Gastrocnemius medialis (tissue), 4 donors: Measurements from ENCODE around the gene R3HDM2.

Source experiments
- POLR2A ChIP-seq, 2 donors: fragments of 450-650 bp; IDR thresholded peaks; one replicate each; pipeline ENCODE4 v1.6.1; 2017; ENCODE audit warnings: antibody characterized with exemption in 2 of 2, mild to moderate bottlenecking in 2 of 2, moderate library complexity in 2 of 2
- TF ChIP-seq, protein P1 (sequence below), 5 experiments: fragments of 450-650 bp in 3 of 5; fragments of 200-600 bp in 2 of 5; sonication (generic) in 2 of 5; IDR thresholded peaks in 4 of 5; conservative IDR thresholded peaks in 1 of 5; 1 replicate in 4 of 5; 2 replicates in 1 of 5; pipeline ENCODE4 v1.5.1; 2016 to 2019; ENCODE audit warnings: antibody characterized with exemption in 5 of 5, mild to moderate bottlenecking in 3 of 5, moderate library complexity in 3 of 5

DNA sequence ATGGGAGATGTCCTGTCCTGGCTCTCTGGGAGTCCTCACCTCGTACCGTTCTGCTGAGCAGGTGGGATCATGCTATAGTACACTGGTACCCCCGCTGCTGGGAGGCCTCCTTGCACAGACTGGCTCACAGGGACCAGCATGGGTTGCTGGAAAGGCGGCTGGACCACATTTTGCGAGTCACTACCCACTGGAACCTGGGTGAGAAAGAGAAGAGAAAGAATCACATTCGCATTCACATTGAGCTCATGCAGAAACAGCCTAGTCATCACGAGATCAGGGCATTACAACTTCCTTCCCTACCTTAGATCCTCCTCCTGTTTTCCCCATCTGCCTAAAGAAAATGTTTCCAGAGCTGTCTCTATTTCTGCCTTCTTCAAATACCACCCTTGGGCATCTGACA, 162.6 kb downstream of the R3HDM2 start:
- TF ChIP-seq POLR2A (IDR thresholded peaks at IDR 0.05) = no peak
- TF ChIP-seq, protein P1, sequence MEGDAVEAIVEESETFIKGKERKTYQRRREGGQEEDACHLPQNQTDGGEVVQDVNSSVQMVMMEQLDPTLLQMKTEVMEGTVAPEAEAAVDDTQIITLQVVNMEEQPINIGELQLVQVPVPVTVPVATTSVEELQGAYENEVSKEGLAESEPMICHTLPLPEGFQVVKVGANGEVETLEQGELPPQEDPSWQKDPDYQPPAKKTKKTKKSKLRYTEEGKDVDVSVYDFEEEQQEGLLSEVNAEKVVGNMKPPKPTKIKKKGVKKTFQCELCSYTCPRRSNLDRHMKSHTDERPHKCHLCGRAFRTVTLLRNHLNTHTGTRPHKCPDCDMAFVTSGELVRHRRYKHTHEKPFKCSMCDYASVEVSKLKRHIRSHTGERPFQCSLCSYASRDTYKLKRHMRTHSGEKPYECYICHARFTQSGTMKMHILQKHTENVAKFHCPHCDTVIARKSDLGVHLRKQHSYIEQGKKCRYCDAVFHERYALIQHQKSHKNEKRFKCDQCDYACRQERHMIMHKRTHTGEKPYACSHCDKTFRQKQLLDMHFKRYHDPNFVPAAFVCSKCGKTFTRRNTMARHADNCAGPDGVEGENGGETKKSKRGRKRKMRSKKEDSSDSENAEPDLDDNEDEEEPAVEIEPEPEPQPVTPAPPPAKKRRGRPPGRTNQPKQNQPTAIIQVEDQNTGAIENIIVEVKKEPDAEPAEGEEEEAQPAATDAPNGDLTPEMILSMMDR (IDR thresholded peaks at IDR 0.05 in 4 of 5, conservative IDR thresholded peaks at IDR 0.05 in 1 of 5) = no peak
